Upper lobe of right lung (tissue), 1 donor: ENCODE data around the gene ACBD3. TPM values are rescaled to one million over a fixed set of nuclear protein-coding genes. Genes with fewer than 3 reads are reported as not detected.
A peak's percentile ranks its signal among the peaks of the same experiment; 100 is the strongest.

Source experiments
- ATAC-seq: fragments of 200-7000 bp; cut with Tn5 transposase; one replicate; pipeline ENCODE4 v1.9.1; 2020; ENCODE audit warnings: mild to moderate bottlenecking, moderate library complexity
- DNase-seq: peaks from one replicate; pipeline ENCODE4 v3.0.0-alpha.2; 2020
- H3K27ac ChIP-seq: fragments of 200-600 bp; one replicate; pipeline ENCODE4 v1.8.0; 2022
- H3K27me3 ChIP-seq: fragments of 200-600 bp; one replicate; pipeline ENCODE4 v1.8.0; 2022; ENCODE audit warnings: mild to moderate bottlenecking
- H3K36me3 ChIP-seq: fragments of 200-600 bp; one replicate; pipeline ENCODE4 v1.8.0; 2022
- H3K4me1 ChIP-seq: fragments of 200-600 bp; one replicate; pipeline ENCODE4 v1.8.0; 2022
- H3K4me3 ChIP-seq: fragments of 200-600 bp; one replicate; pipeline ENCODE4 v1.8.0; 2022; ENCODE audit warnings: mild to moderate bottlenecking
- H3K9me3 ChIP-seq: fragments of 200-600 bp; one replicate; pipeline ENCODE4 v1.8.0; 2022
- CTCF ChIP-seq: fragments of 200-600 bp; IDR thresholded peaks from one replicate; pipeline ENCODE4 v1.8.0; 2022; ENCODE audit warnings: antibody characterized with exemption
- intact Hi-C: fragments of 100-400 bp; cut with DNase I; formaldehyde crosslinking; loops from one replicate; pipeline ENCODE4 v1.11.0; 2022
- total RNA-seq: library from RNA; stranded (reverse); fragmentation: NEBNext Ultra II Directional; extraction: Animal tissue kit (Norgen Biotek cat#: 25700); gene quantifications from one replicate; pipeline ENCODE4 v1.2.1, GENCODE V29; 2021
- donor health status: DM: no; HTN: yes; CAD: no; lungs with severe emphysema.

ACBD3 gene
- total RNA-seq, 1 donor from 2014 or later, result 42.2 TPM

GRCh38 chr1:226149806-226150205, 36.7 kb downstream of the ACBD3 start:
- intact Hi-C loops, result no loop called here
- Histone ChIP-seq H3K36me3 (peaks cover 87% of the 10 kb centered on the region), H3K4me3 (no peak overlapping the region), H3K27ac (no peak overlapping the region), H3K9me3 (no peaks in the 10 kb centered on the region), H3K27me3 (no peaks in the 10 kb centered on the region), H3K4me1 (no peaks in the 10 kb centered on the region)
- DNase-seq (no peak), ATAC-seq (no peak)
- no peak for TF ChIP-seq CTCF

GRCh38 chr1:226148121-226148648, 38.4 kb downstream of the ACBD3 start:
- Histone ChIP-seq H3K27ac (no peak overlapping the region), H3K27me3 (no peaks in the 10 kb centered on the region), H3K9me3 (no peaks in the 10 kb centered on the region), H3K36me3 (peaks cover 81% of the 10 kb centered on the region), H3K4me3 (no peak overlapping the region), H3K4me1 (no peaks in the 10 kb centered on the region)
- TF ChIP-seq CTCF, result no peak
- no peak for DNase-seq
- ATAC-seq, result no peak
- intact Hi-C loops, result no loop called here

DNA sequence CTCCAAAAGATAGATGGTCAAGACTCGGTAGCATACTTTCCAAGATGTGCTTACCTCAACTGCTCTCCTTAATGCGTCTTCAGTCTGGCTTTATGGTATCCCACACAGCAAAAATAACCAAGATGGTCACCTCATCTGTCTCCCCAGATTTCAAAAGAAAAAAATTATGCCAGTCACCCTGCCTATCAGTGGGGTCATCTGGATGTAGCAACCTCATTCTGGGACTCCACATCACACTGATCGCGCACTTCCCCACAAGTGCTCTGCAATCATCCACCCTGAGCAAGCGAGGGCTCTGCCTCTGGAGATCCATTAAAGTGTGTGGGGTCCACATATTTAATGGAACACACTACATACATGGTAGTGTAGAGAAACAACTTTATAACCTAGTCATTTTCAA, 42.5 kb downstream of the ACBD3 start:
- Histone ChIP-seq H3K27me3 (no peaks in the 10 kb centered on the region), H3K27ac (no peak overlapping the region), H3K4me3 (no peak overlapping the region), H3K9me3 (no peaks in the 10 kb centered on the region), H3K4me1 (no peaks in the 10 kb centered on the region), H3K36me3 (peaks cover 53% of the 10 kb centered on the region)
- DNase-seq (no peak), ATAC-seq (no peak)
- TF ChIP-seq CTCF, result no peak
- intact Hi-C loops, result no loop called here

DNA sequence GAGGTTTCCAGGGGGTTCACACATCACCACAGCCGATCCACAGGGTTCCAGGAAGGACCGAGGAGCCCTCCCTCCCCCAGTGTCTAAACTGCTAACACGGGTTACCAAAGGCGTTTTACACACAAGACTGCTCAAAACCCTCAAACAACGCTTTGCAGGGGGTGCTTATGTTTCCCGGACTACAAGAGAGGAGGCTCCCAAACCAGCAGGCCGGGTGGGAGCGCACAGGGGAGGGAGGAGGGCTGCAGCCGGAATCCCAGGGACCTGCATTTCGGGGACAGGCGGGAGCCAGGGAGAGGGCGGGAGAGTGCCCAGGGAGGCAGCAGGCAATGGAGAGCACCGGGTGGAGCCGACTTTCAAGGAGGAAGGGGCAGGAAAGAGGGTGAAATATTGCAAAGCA, 50.8 kb downstream of the ACBD3 start:
- intact Hi-C loops, result no loop called here
- no peak for DNase-seq
- TF ChIP-seq CTCF, result no peak
- H3K27me3 ChIP-seq, result no peaks in the 10 kb centered on the region
- no peak overlapping the region for H3K4me3 ChIP-seq
- H3K4me1 ChIP-seq, result peaks cover 9% of the 10 kb centered on the region
- ATAC-seq, result no peak
- no peaks in the 10 kb centered on the region for H3K9me3 ChIP-seq
- no peaks in the 10 kb centered on the region for H3K36me3 ChIP-seq
- H3K27ac ChIP-seq, result peak overlapping the region; percentile 17

DNA sequence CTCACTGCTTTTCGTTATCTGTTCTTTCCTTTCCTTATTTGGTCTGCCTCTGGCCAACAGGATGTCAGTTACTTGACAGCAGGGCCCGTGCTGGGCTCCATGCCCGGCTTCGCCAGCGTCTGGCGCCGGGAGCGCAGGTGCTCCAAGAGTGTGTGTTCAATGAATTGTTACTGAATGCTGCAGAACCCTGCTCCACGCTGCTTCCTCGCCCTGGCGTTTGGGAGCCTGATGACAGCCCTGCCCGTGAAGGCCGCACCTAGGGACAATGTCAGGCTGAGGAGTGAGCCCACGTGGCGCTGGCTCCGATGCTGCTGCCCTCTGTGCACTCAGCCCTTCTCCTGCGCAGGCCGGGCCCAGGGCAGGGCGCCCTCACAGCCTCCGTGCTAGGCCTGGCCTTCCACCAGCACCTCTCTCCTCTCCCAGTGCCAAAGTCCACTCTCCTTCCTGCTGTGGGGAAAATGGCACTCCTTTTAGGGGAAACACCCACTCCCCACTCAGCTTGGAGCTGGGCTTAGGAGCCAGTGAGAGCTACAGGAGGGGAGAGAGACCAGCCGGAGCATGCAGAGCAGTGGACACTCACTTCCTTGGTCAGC, 51.4 kb downstream of the ACBD3 start:
- H3K4me1 ChIP-seq, result peaks cover 9% of the 10 kb centered on the region

More for the DNA sequence above, 51.4 kb downstream of the ACBD3 start:
- DNase-seq (peak; percentile 89), ATAC-seq (peak; percentile 82)
- Histone ChIP-seq H3K9me3 (no peaks in the 10 kb centered on the region), H3K4me3 (no peak overlapping the region), H3K27ac (peak overlapping the region; percentile 17), H3K36me3 (no peaks in the 10 kb centered on the region), H3K27me3 (no peaks in the 10 kb centered on the region)
- no peak for TF ChIP-seq CTCF
- intact Hi-C loops, result no loop called here
